GM12878 (cell line): ENCODE data around the gene MMP14. TPM values are rescaled to one million over a fixed set of nuclear protein-coding genes. Genes with fewer than 3 reads are reported as not detected.
A peak's percentile ranks its signal among the peaks of the same experiment; 100 is the strongest.

Experiments used
- ATAC-seq: fragments of 200-7000 bp; cut with Tn5 transposase; 3 replicates; pipeline ENCODE4 v1.9.1; 2020; ENCODE audit warnings: mild to moderate bottlenecking, moderate library complexity
- BruUV-seq: library from RNA; stranded (reverse); fragments of 400-500 nt; replicated peaks from 2 replicates; lab custom pipeline; 2021; lab: Mats Ljungman, UMichigan
- CTCF ChIA-PET: fragments of 300-600 bp; sonication (Branson Sonifier 250); formaldehyde crosslinking; extraction: SDS; loops from one replicate; lab custom pipeline; 2021; ENCODE audit warnings: inconsistent platforms; lab: Yijun Ruan, JAX
- POLR2A ChIA-PET: fragments of 350-600 bp; formaldehyde crosslinking; extraction: SDS; loops from one replicate; lab custom pipeline; 2021; ENCODE audit warnings: inconsistent platforms; lab: Charles Lee
- RAD21 ChIA-PET: fragments of 300-600 bp; sonication (Branson Sonifier 250); formaldehyde crosslinking; loops from one replicate; lab custom pipeline; 2023; ENCODE audit warnings: antibody characterized with exemption; ENCODE audit not compliant: unreplicated experiment; lab: Charles Lee
- SMC1A ChIA-PET: fragments of 300-600 bp; sonication (Branson Sonifier 250); formaldehyde crosslinking; loops from one replicate; lab custom pipeline; 2023; ENCODE audit not compliant: unreplicated experiment, uncharacterized antibody; lab: Charles Lee
- DNase-seq: peaks from one replicate; pipeline ENCODE4 v3.0.0-alpha.2; 2011; ENCODE audit warnings: low read depth, low spot score
- FAIRE-seq: peaks from 3 replicates; lab custom pipeline; 2011; peaks lifted over from hg19 to GRCh38; lab: Jason Lieb, UNC
- H2AFZ ChIP-seq: 2 replicates; pipeline ENCODE4 v1.6.0; 2011; ENCODE audit warnings: low read depth, low read length, control low read depth; ENCODE audit not compliant: control insufficient read depth
- H3K27ac ChIP-seq: 2 replicates; pipeline ENCODE4 v1.5.1; 2011; ENCODE audit warnings: control low read depth; ENCODE audit not compliant: control insufficient read depth, insufficient read depth
- H3K27me3 ChIP-seq, 2 experiments: replicated peaks in 1 of 2; 2 replicates each; pipeline versions ENCODE4 v1.6.0 to v1.6.1; 2011; ENCODE audit warnings: low read length in 1 of 2; ENCODE audit not compliant: control insufficient read depth in 2 of 2, insufficient read depth in 2 of 2
- H3K36me3 ChIP-seq, 2 experiments: 2 replicates each; pipeline ENCODE4 v1.5.1; 2011; ENCODE audit warnings: low read length in 1 of 2; ENCODE audit not compliant: control insufficient read depth in 2 of 2, insufficient read depth in 2 of 2
- H3K4me1 ChIP-seq: 2 replicates; pipeline ENCODE4 v1.6.1; 2011; ENCODE audit warnings: mild to moderate bottlenecking, low read length, moderate library complexity, mixed read lengths; ENCODE audit not compliant: control insufficient read depth, insufficient read depth
- H3K4me2 ChIP-seq: 2 replicates; pipeline ENCODE4 v1.6.0; 2011; ENCODE audit warnings: control low read depth; ENCODE audit not compliant: control insufficient read depth, insufficient read depth
- H3K4me3 ChIP-seq: fragments of 200-600 bp; sonication (generic); 2 replicates; pipeline ENCODE4 v1.5.1; 2016
- H3K79me2 ChIP-seq: 2 replicates; pipeline ENCODE4 v1.6.0; 2011; ENCODE audit warnings: low read length; ENCODE audit not compliant: control insufficient read depth, insufficient read depth
- H3K9ac ChIP-seq: 2 replicates; pipeline ENCODE4 v1.8.0; 2011; ENCODE audit warnings: low read length, control low read depth, mixed read lengths; ENCODE audit not compliant: control insufficient read depth, insufficient read depth
- H3K9me3 ChIP-seq: replicated peaks from 3 replicates; pipeline ENCODE4 v1.5.1; 2011; ENCODE audit warnings: mild to moderate bottlenecking, low read length; ENCODE audit not compliant: control insufficient read depth, insufficient read depth
- H4K20me1 ChIP-seq: 2 replicates; pipeline ENCODE4 v1.6.0; 2011; ENCODE audit not compliant: control insufficient read depth, insufficient read depth
- MTA3 ChIP-seq: IDR thresholded peaks from 2 replicates; pipeline ENCODE4 v1.6.1; 2012; ENCODE audit warnings: low read length, inconsistent platforms, borderline replicate concordance
- POLR2A ChIP-seq: IDR thresholded peaks from 2 replicates; pipeline ENCODE4 v1.6.1; 2011; ENCODE audit warnings: low read depth, mild to moderate bottlenecking, low read length
- WGBS: methylation state at CpG from one replicate; pipeline ENCODE4 v1.1.6; 2016; ENCODE audit warnings: low lambda C conversion rate; ENCODE audit not compliant: insufficient replicate concordance, insufficient coverage; ENCODE audit errors: missing lambda C conversion rate; 5-methylcytosine and 5-hydroxymethylcytosine counted together
- in situ Hi-C: fragments of 300-500 bp; cut with MboI; formaldehyde crosslinking; loops from 9 replicates; pipeline ENCODE4 v1.14.3; 2018; ENCODE audit warnings: mixed read lengths
- intact Hi-C: fragments of 100-400 bp; cut with micrococcal nuclease; formaldehyde crosslinking; loops from one replicate; pipeline ENCODE4 v1.14.2; 2022; ENCODE audit not compliant: unreplicated experiment
- polyA plus RNA-seq, 11 experiments: library from polyadenylated mRNA; depleted of rRNA in 4 of 11; unstranded in 6 of 11; stranded (reverse) in 5 of 11; fragments of >200 nt; fragmentation: Nextera tagmentation in 4 of 11; fragmentation: Illumina TruSeq in 1 of 11; extraction: Ambion mirVana in 4 of 11; extraction: Trizol in 1 of 11; gene quantifications; 1 replicate in 1 of 11; 2 replicates in 10 of 11; pipeline versions ENCODE4 v1.2.1 to v1.2.3, GENCODE V29; 2011 to 2016; ENCODE audit warnings: inconsistent platforms in 2 of 11, missing spikeins in 2 of 11, low read depth in 1 of 11
- small RNA-seq: library from RNA; depleted of rRNA; stranded (forward); fragments of <200 nt; gene quantifications from one replicate; pipeline ENCODE3, GENCODE V24; 2014
- total RNA-seq, 4 experiments: library from RNA; depleted of rRNA in 3 of 4; stranded (reverse); fragments of >200 nt in 3 of 4; fragmentation: Illumina TruSeq in 1 of 4; extraction: Trizol in 1 of 4; gene quantifications; 2 replicates each; pipeline versions ENCODE4 v1.2.1 to v1.2.3, GENCODE V29; 2013 to 2021
- TF ChIP-seq, protein P1 (sequence below): IDR thresholded peaks from 2 replicates; pipeline ENCODE4 v1.6.1; 2011; ENCODE audit warnings: borderline replicate concordance, low read depth, mild to moderate bottlenecking, moderate library complexity, mixed read lengths, low read length; ENCODE audit not compliant: insufficient read depth; ENCODE audit errors: extremely low read length

Gene MMP14
- total and polyA plus RNA-seq, 10 of the 15 experiments (the other 5 are each of a cell fraction or from before 2014, with no cell fraction given): 0.31 to 1.9 (median 0.70) TPM; not detected in 2

DNA sequence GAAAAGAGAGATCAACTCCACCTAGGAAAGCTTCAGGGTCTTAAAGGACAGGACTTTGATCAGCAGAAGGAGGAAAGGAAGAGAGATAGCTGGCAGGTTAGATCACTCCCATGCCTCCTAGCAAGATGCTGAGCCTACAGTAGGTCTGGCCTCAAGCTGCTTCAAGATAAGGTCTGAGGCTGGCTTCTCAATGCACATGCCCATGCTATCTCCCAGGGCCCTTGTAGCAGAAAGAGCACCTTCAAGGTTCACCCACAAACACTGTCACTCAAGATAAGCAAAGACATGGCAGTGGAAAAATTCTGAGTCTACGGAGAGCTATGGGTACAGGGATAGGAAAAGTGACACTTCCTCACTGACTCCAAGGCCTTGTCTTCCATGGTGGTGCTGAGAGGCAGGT is 61.0 kb downstream of the MMP14 start:
- H3K4me1 ChIP-seq: no peaks in the 10 kb centered on the region
- intact Hi-C loops (no loop called here), in situ Hi-C loops (loop anchor here (5.0 kb wide), 1 partner anchor 325 kb away; no protein-coding TSS in a partner anchor)
- no peak overlapping the region for H3K27ac ChIP-seq
- no peak overlapping the region for H3K9ac ChIP-seq
- BruUV-seq: no TSS peak
- DNase-seq: no peak
- H4K20me1 ChIP-seq: no peaks in the 10 kb centered on the region; the same call in 1 of the 2 replicates
- POLR2A ChIA-PET: interaction anchor here (0.6 kb wide), 2 partner anchors 184 to 326 kb away, joined by 4 read pairs; no protein-coding TSS in a partner anchor
- SMC1A ChIA-PET: interaction anchor here (1.5 to 2.6 kb wide), 3 partner anchors 9 to 18 kb away, joined by 4 to 9 read pairs (median 5); no protein-coding TSS in a partner anchor
- peaks cover 11 to 13% of the 10 kb centered on the region in 2 experiments for H3K36me3 ChIP-seq
- H3K27me3 ChIP-seq: no peaks in the 10 kb centered on the region
- H3K79me2 ChIP-seq: no peaks in the 10 kb centered on the region
- TF ChIP-seq, protein P1, sequence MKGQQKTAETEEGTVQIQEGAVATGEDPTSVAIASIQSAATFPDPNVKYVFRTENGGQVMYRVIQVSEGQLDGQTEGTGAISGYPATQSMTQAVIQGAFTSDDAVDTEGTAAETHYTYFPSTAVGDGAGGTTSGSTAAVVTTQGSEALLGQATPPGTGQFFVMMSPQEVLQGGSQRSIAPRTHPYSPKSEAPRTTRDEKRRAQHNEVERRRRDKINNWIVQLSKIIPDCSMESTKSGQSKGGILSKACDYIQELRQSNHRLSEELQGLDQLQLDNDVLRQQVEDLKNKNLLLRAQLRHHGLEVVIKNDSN: no peak
- TF ChIP-seq MTA3 (0 out of 2 replicates have a peak, but pooled peaks have one; percentile 28), POLR2A (0 out of 2 replicates have a peak, but pooled peaks have one; percentile 27)
- TF ChIP-seq, all 136 proteins: peak for 2
- H3K4me2 ChIP-seq: no peak overlapping the region
- no peak for FAIRE-seq
- no peak for ATAC-seq
- ChIA-PET RAD21 (interaction anchor here (0.9 to 3.4 kb wide), 3 partner anchors 18 to 74 kb away, joined by 3 to 11 read pairs (median 3); partner anchors contain the start of gene LRP10), CTCF (interaction anchor here (1.3 to 4.8 kb wide), 4 partner anchors 12 to 131 kb away, joined by 3 to 58 read pairs (median 11); partner anchors contain the start of genes LRP10 and OXA1L)
- no peak overlapping the region for H3K4me3 ChIP-seq
- no peak overlapping the region for H2AFZ ChIP-seq
- 100% methylated on average over 1 of the region's 1 CpG for WGBS
- no peaks in the 10 kb centered on the region for H3K9me3 ChIP-seq

Small RNA genes lying within 50 kb of the gene (small RNA-seq; reads per million reads assigned to genes)
- not detected for gene RF00019

Other genes with a start within 250 kb of the MMP14 start
Only the 7 nearest of the 16 such genes appear.
- 289 and 292 TPM in 2 replicates for gene OXA1L, start 69.9 kb upstream of the MMP14 start, total RNA-seq (2014; rRNA removed)
- gene OXA1L, start 69.9 kb upstream of the MMP14 start, total RNA-seq (2014; rRNA removed; fragmentation: Illumina TruSeq; extraction: Trizol): 115 and 126 TPM in 2 replicates
- gene OXA1L, start 69.9 kb upstream of the MMP14 start, total RNA-seq (2021): 156 and 166 TPM in 2 replicates
- 197 and 256 TPM in 2 replicates for gene OXA1L, start 69.9 kb upstream of the MMP14 start, polyA plus RNA-seq (2011; rRNA removed)
- 214 and 224 TPM in 2 replicates for gene OXA1L, start 69.9 kb upstream of the MMP14 start, polyA plus RNA-seq (2014; fragmentation: Illumina TruSeq; extraction: Trizol)
- 100 to 1,000 TPM; 110 to 116 TPM for gene OXA1L, start 69.9 kb upstream of the MMP14 start, polyA plus RNA-seq (2014; fragmentation: Nextera tagmentation; extraction: Ambion mirVana)
- gene OXA1L, start 69.9 kb upstream of the MMP14 start, polyA plus RNA-seq (2014; rRNA removed): 264 and 284 TPM in 2 replicates
- gene OXA1L, start 69.9 kb upstream of the MMP14 start, polyA plus RNA-seq (2016; fragmentation: Nextera tagmentation; extraction: Ambion mirVana): 100 to 1,000 TPM; 105 to 115 TPM
- gene SLC7A7, start 21.1 kb upstream of the MMP14 start, total RNA-seq (2014; rRNA removed): 55.6 and 58.5 TPM in 2 replicates
- 38.5 and 39.7 TPM in 2 replicates for gene SLC7A7, start 21.1 kb upstream of the MMP14 start, total RNA-seq (2014; rRNA removed; fragmentation: Illumina TruSeq; extraction: Trizol)
- 44.7 and 50.8 TPM in 2 replicates for gene SLC7A7, start 21.1 kb upstream of the MMP14 start, total RNA-seq (2021)
- gene SLC7A7, start 21.1 kb upstream of the MMP14 start, polyA plus RNA-seq (2011; rRNA removed): 58.6 and 79.2 TPM in 2 replicates
- 64.3 and 65.1 TPM in 2 replicates for gene SLC7A7, start 21.1 kb upstream of the MMP14 start, polyA plus RNA-seq (2014; fragmentation: Illumina TruSeq; extraction: Trizol)
- 10 to 100 TPM; 48.1 to 72.7 TPM for gene SLC7A7, start 21.1 kb upstream of the MMP14 start, polyA plus RNA-seq (2014; fragmentation: Nextera tagmentation; extraction: Ambion mirVana)
- 53.5 and 60.2 TPM in 2 replicates for gene SLC7A7, start 21.1 kb upstream of the MMP14 start, polyA plus RNA-seq (2014; rRNA removed)
- gene SLC7A7, start 21.1 kb upstream of the MMP14 start, polyA plus RNA-seq (2016; fragmentation: Nextera tagmentation; extraction: Ambion mirVana): 10 to 100 TPM; 27.8 to 31.1 TPM
- gene MRPL52, start 6.7 kb upstream of the MMP14 start, total RNA-seq (2014; rRNA removed): 102 and 143 TPM in 2 replicates
- gene MRPL52, start 6.7 kb upstream of the MMP14 start, total RNA-seq (2014; rRNA removed; fragmentation: Illumina TruSeq; extraction: Trizol): 110 and 135 TPM in 2 replicates
- 193 and 208 TPM in 2 replicates for gene MRPL52, start 6.7 kb upstream of the MMP14 start, total RNA-seq (2021)
- 62.7 and 86.1 TPM in 2 replicates for gene MRPL52, start 6.7 kb upstream of the MMP14 start, polyA plus RNA-seq (2011; rRNA removed)
- 43.2 and 67.3 TPM in 2 replicates for gene MRPL52, start 6.7 kb upstream of the MMP14 start, polyA plus RNA-seq (2014; fragmentation: Illumina TruSeq; extraction: Trizol)
- 100 to 1,000 TPM in 1 of 2 experiments, 10 to 100 TPM in 1; 51.7 to 142 TPM for gene MRPL52, start 6.7 kb upstream of the MMP14 start, polyA plus RNA-seq (2014; fragmentation: Nextera tagmentation; extraction: Ambion mirVana)
- gene MRPL52, start 6.7 kb upstream of the MMP14 start, polyA plus RNA-seq (2014; rRNA removed): 172 and 212 TPM in 2 replicates
- gene MRPL52, start 6.7 kb upstream of the MMP14 start, polyA plus RNA-seq (2016; fragmentation: Nextera tagmentation; extraction: Ambion mirVana): 100 to 1,000 TPM; 530 to 541 TPM
- 16.7 and 17.8 TPM in 2 replicates for gene LRP10, start 35.2 kb downstream of the MMP14 start, total RNA-seq (2014; rRNA removed)
- gene LRP10, start 35.2 kb downstream of the MMP14 start, total RNA-seq (2014; rRNA removed; fragmentation: Illumina TruSeq; extraction: Trizol): 10.5 and 13.5 TPM in 2 replicates
- 51.5 and 56.9 TPM in 2 replicates for gene LRP10, start 35.2 kb downstream of the MMP14 start, total RNA-seq (2021)
- 7.9 and 20.4 TPM in 2 replicates for gene LRP10, start 35.2 kb downstream of the MMP14 start, polyA plus RNA-seq (2011; rRNA removed)
- gene LRP10, start 35.2 kb downstream of the MMP14 start, polyA plus RNA-seq (2014; fragmentation: Illumina TruSeq; extraction: Trizol): 8.3 and 24.5 TPM in 2 replicates
- gene LRP10, start 35.2 kb downstream of the MMP14 start, polyA plus RNA-seq (2014; fragmentation: Nextera tagmentation; extraction: Ambion mirVana): 1 to 10 TPM; 3.0 TPM
- gene LRP10, start 35.2 kb downstream of the MMP14 start, polyA plus RNA-seq (2014; rRNA removed): 21.4 and 23.0 TPM in 2 replicates
- 10 to 100 TPM; 43.8 to 53.7 TPM for gene LRP10, start 35.2 kb downstream of the MMP14 start, polyA plus RNA-seq (2016; fragmentation: Nextera tagmentation; extraction: Ambion mirVana)
- gene REM2, start 46.6 kb downstream of the MMP14 start, total RNA-seq (2014; rRNA removed): 0.87 and 1.2 TPM in 2 replicates
- gene REM2, start 46.6 kb downstream of the MMP14 start, total RNA-seq (2014; rRNA removed; fragmentation: Illumina TruSeq; extraction: Trizol): 0.27 and 0.37 TPM in 2 replicates
- gene REM2, start 46.6 kb downstream of the MMP14 start, total RNA-seq (2021): 0.66 and 0.69 TPM in 2 replicates
- gene REM2, start 46.6 kb downstream of the MMP14 start, polyA plus RNA-seq (2011; rRNA removed): 0.69 and 1.1 TPM in 2 replicates
- gene REM2, start 46.6 kb downstream of the MMP14 start, polyA plus RNA-seq (2014; fragmentation: Illumina TruSeq; extraction: Trizol): 0.17 and 0.66 TPM in 2 replicates
- 1 to 10 TPM in 1 of 2 experiments, under 1 TPM in 1; 0.68 to 1.3 TPM for gene REM2, start 46.6 kb downstream of the MMP14 start, polyA plus RNA-seq (2014; fragmentation: Nextera tagmentation; extraction: Ambion mirVana)
- gene REM2, start 46.6 kb downstream of the MMP14 start, polyA plus RNA-seq (2014; rRNA removed): 1.3 and 1.5 TPM in 2 replicates
- 1 to 10 TPM in 1 of 2 experiments, under 1 TPM in 1; 0.97 to 1.5 TPM for gene REM2, start 46.6 kb downstream of the MMP14 start, polyA plus RNA-seq (2016; fragmentation: Nextera tagmentation; extraction: Ambion mirVana)
- gene RBM23, start 82.6 kb downstream of the MMP14 start, total RNA-seq (2014; rRNA removed): 54.0 and 63.9 TPM in 2 replicates
- gene RBM23, start 82.6 kb downstream of the MMP14 start, total RNA-seq (2014; rRNA removed; fragmentation: Illumina TruSeq; extraction: Trizol): 55.1 and 55.6 TPM in 2 replicates
- gene RBM23, start 82.6 kb downstream of the MMP14 start, total RNA-seq (2021): 61.4 and 66.1 TPM in 2 replicates
- gene RBM23, start 82.6 kb downstream of the MMP14 start, polyA plus RNA-seq (2011; rRNA removed): 72.6 and 75.2 TPM in 2 replicates
- gene RBM23, start 82.6 kb downstream of the MMP14 start, polyA plus RNA-seq (2014; fragmentation: Illumina TruSeq; extraction: Trizol): 70.4 and 72.4 TPM in 2 replicates
- 10 to 100 TPM; 60.7 to 65.7 TPM for gene RBM23, start 82.6 kb downstream of the MMP14 start, polyA plus RNA-seq (2014; fragmentation: Nextera tagmentation; extraction: Ambion mirVana)
- gene RBM23, start 82.6 kb downstream of the MMP14 start, polyA plus RNA-seq (2014; rRNA removed): 52.9 and 55.0 TPM in 2 replicates
- 10 to 100 TPM; 60.5 to 61.9 TPM for gene RBM23, start 82.6 kb downstream of the MMP14 start, polyA plus RNA-seq (2016; fragmentation: Nextera tagmentation; extraction: Ambion mirVana)
- gene PRMT5, start 92.8 kb downstream of the MMP14 start, total RNA-seq (2014; rRNA removed): 96.2 and 106 TPM in 2 replicates
- 103 and 113 TPM in 2 replicates for gene PRMT5, start 92.8 kb downstream of the MMP14 start, total RNA-seq (2014; rRNA removed; fragmentation: Illumina TruSeq; extraction: Trizol)
- 105 and 115 TPM in 2 replicates for gene PRMT5, start 92.8 kb downstream of the MMP14 start, total RNA-seq (2021)
- 175 and 221 TPM in 2 replicates for gene PRMT5, start 92.8 kb downstream of the MMP14 start, polyA plus RNA-seq (2011; rRNA removed)
- gene PRMT5, start 92.8 kb downstream of the MMP14 start, polyA plus RNA-seq (2014; fragmentation: Illumina TruSeq; extraction: Trizol): 125 and 129 TPM in 2 replicates
- 10 to 100 TPM; 54.3 to 71.6 TPM for gene PRMT5, start 92.8 kb downstream of the MMP14 start, polyA plus RNA-seq (2014; fragmentation: Nextera tagmentation; extraction: Ambion mirVana)
- gene PRMT5, start 92.8 kb downstream of the MMP14 start, polyA plus RNA-seq (2014; rRNA removed): 106 and 118 TPM in 2 replicates
- 100 to 1,000 TPM; 175 to 195 TPM for gene PRMT5, start 92.8 kb downstream of the MMP14 start, polyA plus RNA-seq (2016; fragmentation: Nextera tagmentation; extraction: Ambion mirVana)